HG03064 (cell line): ENCODE results near the gene SLC7A7.
"Not testable (repeated sequence)": the region's sequence is repeated elsewhere in the genome, so short reads cannot be mapped to it uniquely, and the experiment has no call there.

ENCODE experiments used
- ATAC-seq: cut with Tn5 transposase; IDR thresholded peaks from one replicate; pipeline ENCODE4 v1.9.1; 2021; ENCODE audit warnings: low read depth; ENCODE audit not compliant: unreplicated experiment

SLC7A7 gene

GRCh38 chr14:22844221-22845102 is 29.2 kb upstream of the SLC7A7 start:
- no peak for ATAC-seq

- no peak for ATAC-seq
These were observed 28.1 kb upstream of the SLC7A7 start for GRCh38 chr14:22843123-22843925.

GRCh38 chr14:22842211-22843122 is 27.2 kb upstream of the SLC7A7 start:
- ATAC-seq = no peak

GRCh38 chr14:22841769-22842168 is 26.5 kb upstream of the SLC7A7 start:
- no peak for ATAC-seq

- ATAC-seq = no peak
These were observed 26.1 kb upstream of the SLC7A7 start for GRCh38 chr14:22841311-22841710.

GRCh38 chr14:22839159-22839779 is 24.0 kb upstream of the SLC7A7 start:
- no peak for ATAC-seq

- no peak for ATAC-seq
These were observed 23.4 kb upstream of the SLC7A7 start for GRCh38 chr14:22838631-22839041.

GRCh38 chr14:22837750-22838538 is 22.7 kb upstream of the SLC7A7 start:
- ATAC-seq = no peak

- ATAC-seq = no peak
These were observed 22.0 kb upstream of the SLC7A7 start for GRCh38 chr14:22837114-22837749.

- no peak for ATAC-seq
These were observed 21.3 kb upstream of the SLC7A7 start, which contains the start of gene MMP14 for GRCh38 chr14:22836301-22837113. Gene MMP14, plus strand, starts transcription at chr14:22836585. Its CDS starts 233 bp downstream, at chr14:22836818.

GRCh38 chr14:22835505-22835904 is 20.3 kb upstream of the SLC7A7 start:
- no peak for ATAC-seq

- ATAC-seq = no peak
These were observed 15.3 kb upstream of the SLC7A7 start for GRCh38 chr14:22830443-22831010.

- ATAC-seq = peak; percentile 88
These were observed 14.6 kb upstream of the SLC7A7 start, which contains the start of gene MRPL52 for GRCh38 chr14:22829661-22830442. Gene MRPL52, plus strand, starts transcription at chr14:22829887. Its CDS starts 26 bp downstream, at chr14:22829913.

- not testable (repeated sequence) for ATAC-seq
These were observed 13.9 kb upstream of the SLC7A7 start for GRCh38 chr14:22829076-22829660.

- ATAC-seq = no peak
These were observed 9.6 kb upstream of the SLC7A7 start for GRCh38 chr14:22824711-22825359.

- ATAC-seq = no peak
These were observed 7.4 kb upstream of the SLC7A7 start for GRCh38 chr14:22822571-22823098.
